IMR-90 (cell line): Measurements from ENCODE around the gene CTCFL. TPM values are rescaled to one million over a fixed set of nuclear protein-coding genes. Genes with fewer than 3 reads are reported as not detected.
A peak's percentile ranks its signal among the peaks of the same experiment; 100 is the strongest.

Source experiments
- ATAC-seq: fragments of 200-7000 bp; cut with Tn5 transposase; 2 replicates; pipeline ENCODE4 v1.9.1; 2020; ENCODE audit warnings: low read depth, mild to moderate bottlenecking, moderate library complexity
- BruUV-seq: library from RNA; stranded (reverse); fragments of 400-500 nt; replicated peaks from 2 replicates; lab custom pipeline; 2021; lab: Mats Ljungman, UMichigan
- CTCF ChIA-PET: fragments of 300-600 bp; formaldehyde crosslinking; extraction: SDS; loops from one replicate; lab custom pipeline; 2021; ENCODE audit warnings: antibody characterized with exemption; lab: Yijun Ruan, JAX
- POLR2A ChIA-PET: fragments of 300-600 bp; sonication (Branson Sonifier 250); formaldehyde crosslinking; loops from one replicate; lab custom pipeline; 2022; ENCODE audit warnings: antibody characterized with exemption; ENCODE audit not compliant: unreplicated experiment; lab: Charles Lee
- DNase-seq: peaks from one replicate; pipeline ENCODE4 v3.0.0; 2013
- H2AFZ ChIP-seq: replicated peaks from 2 replicates; pipeline ENCODE3; 2013; ENCODE audit warnings: low read length, mild to moderate bottlenecking; ENCODE audit not compliant: poor library complexity
- H2AK5ac ChIP-seq: 2 replicates; pipeline ENCODE4 v1.6.1; 2013; ENCODE audit warnings: low read depth, low read length, inconsistent platforms
- H2AK9ac ChIP-seq: replicated peaks from 2 replicates; pipeline ENCODE3; 2013; ENCODE audit warnings: mild to moderate bottlenecking, low read depth, low read length, moderate library complexity; ENCODE audit not compliant: poor library complexity
- H2BK120ac ChIP-seq: 2 replicates; pipeline ENCODE4 v1.6.1; 2013; ENCODE audit warnings: low read depth, low read length, inconsistent platforms
- H2BK15ac ChIP-seq: 3 replicates; pipeline ENCODE4 v1.6.1; 2013; ENCODE audit warnings: low read depth, low read length, inconsistent platforms
- H2BK20ac ChIP-seq: 2 replicates; pipeline ENCODE4 v1.6.1; 2013; ENCODE audit warnings: low read depth, mild to moderate bottlenecking, inconsistent platforms, low read length, moderate library complexity
- H2BK5ac ChIP-seq: 2 replicates; pipeline ENCODE4 v1.6.1; 2013; ENCODE audit warnings: mild to moderate bottlenecking, low read depth, low read length, inconsistent platforms; ENCODE audit not compliant: poor library complexity, severe bottlenecking
- H3K14ac ChIP-seq: replicated peaks from 2 replicates; pipeline ENCODE4 v1.6.1; 2013; ENCODE audit warnings: low read depth, low read length, inconsistent platforms
- H3K18ac ChIP-seq: 2 replicates; pipeline ENCODE4 v1.6.1; 2013; ENCODE audit warnings: low read depth, low read length, control low read depth
- H3K23ac ChIP-seq: 2 replicates; pipeline ENCODE4 v1.6.1; 2013; ENCODE audit warnings: low read depth, low read length, inconsistent platforms
- H3K27ac ChIP-seq: 2 replicates; pipeline ENCODE4 v1.5.1; 2013; ENCODE audit warnings: mild to moderate bottlenecking, control low read depth, low read length; ENCODE audit not compliant: insufficient read depth
- H3K27me3 ChIP-seq: 2 replicates; pipeline ENCODE4 v1.6.1; 2013; ENCODE audit warnings: low read length; ENCODE audit not compliant: control insufficient read depth, insufficient read depth
- H3K36me3 ChIP-seq: 2 replicates; pipeline ENCODE4 v1.6.1; 2013; ENCODE audit warnings: low read length, mixed read lengths; ENCODE audit not compliant: control insufficient read depth, insufficient read depth
- H3K4ac ChIP-seq: 2 replicates; pipeline ENCODE4 v1.6.1; 2013; ENCODE audit warnings: low read depth, low read length, inconsistent platforms
- H3K4me1 ChIP-seq: 2 replicates; pipeline ENCODE4 v1.6.1; 2013; ENCODE audit warnings: low read length, mixed read lengths; ENCODE audit not compliant: control insufficient read depth, insufficient read depth
- H3K4me2 ChIP-seq: 2 replicates; pipeline ENCODE4 v1.6.1; 2013; ENCODE audit warnings: low read depth, mild to moderate bottlenecking, control low read depth, low read length, moderate library complexity
- H3K4me3 ChIP-seq: 2 replicates; pipeline ENCODE4 v1.5.1; 2013; ENCODE audit warnings: low read depth, mild to moderate bottlenecking, control low read depth, low read length, moderate library complexity; ENCODE audit not compliant: insufficient read depth
- H3K56ac ChIP-seq: 2 replicates; pipeline ENCODE4 v1.6.1; 2013; ENCODE audit warnings: low read length, inconsistent platforms; ENCODE audit not compliant: insufficient read depth; ENCODE audit errors: extremely low read depth
- H3K79me1 ChIP-seq, 2 experiments: 2 replicates each; pipeline ENCODE4 v1.6.1; 2013; ENCODE audit warnings: low read length in 2 of 2, inconsistent platforms in 1 of 2, low read depth in 1 of 2
- H3K9ac ChIP-seq: 2 replicates; pipeline ENCODE4 v1.6.1; 2013; ENCODE audit warnings: low read depth, low read length, control low read depth
- H3K9me1 ChIP-seq: 2 replicates; pipeline ENCODE4 v1.6.1; 2013; ENCODE audit warnings: low read length, inconsistent platforms; ENCODE audit not compliant: insufficient read depth
- H3K9me3 ChIP-seq: 2 replicates; pipeline ENCODE4 v1.6.1; 2013; ENCODE audit warnings: low read length; ENCODE audit not compliant: control insufficient read depth, insufficient read depth
- H4K20me1 ChIP-seq: 2 replicates; pipeline ENCODE4 v1.6.1; 2013; ENCODE audit warnings: low read length, inconsistent platforms; ENCODE audit not compliant: insufficient read depth
- H4K5ac ChIP-seq: 2 replicates; pipeline ENCODE4 v1.6.1; 2013; ENCODE audit warnings: mild to moderate bottlenecking, low read depth, low read length, control low read depth
- H4K8ac ChIP-seq, 2 experiments: 2 replicates each; pipeline ENCODE4 v1.6.1; 2013; ENCODE audit warnings: low read depth in 2 of 2, low read length in 2 of 2, control low read depth in 1 of 2, inconsistent platforms in 1 of 2
- H4K91ac ChIP-seq: 2 replicates; pipeline ENCODE4 v1.6.1; 2013; ENCODE audit warnings: low read depth, low read length, inconsistent platforms; ENCODE audit not compliant: insufficient read depth
- BHLHE40 ChIP-seq: fragments of 150-350 bp; IDR thresholded peaks from 2 replicates; pipeline ENCODE4 v1.6.1; 2016; ENCODE audit warnings: mild to moderate bottlenecking, low read depth, low read length
- CEBPB ChIP-seq: IDR thresholded peaks from 2 replicates; pipeline ENCODE4 v1.6.1; 2012; ENCODE audit warnings: low read depth, low read length, improper control_type of control experiment
- CHD1 ChIP-seq: IDR thresholded peaks from 2 replicates; pipeline ENCODE4 v1.6.1; 2012; ENCODE audit warnings: low read depth, low read length, improper control_type of control experiment
- CTCF ChIP-seq: conservative IDR thresholded peaks from 2 replicates; pipeline ENCODE4 v1.5.1; 2012; ENCODE audit warnings: mild to moderate bottlenecking, low read depth, low read length, improper control_type of control experiment
- ELK1 ChIP-seq: fragments of 150-350 bp; IDR thresholded peaks from 2 replicates; pipeline ENCODE4 v1.6.1; 2016; ENCODE audit warnings: low read depth, mild to moderate bottlenecking, low read length, moderate library complexity, borderline replicate concordance
- FOS ChIP-seq: fragments of 150-350 bp; IDR thresholded peaks from 2 replicates; pipeline ENCODE4 v1.6.1; 2016; ENCODE audit warnings: low read depth, low read length
- MAFK ChIP-seq: IDR thresholded peaks from 2 replicates; pipeline ENCODE4 v1.6.1; 2012; ENCODE audit warnings: low read depth, low read length, improper control_type of control experiment
- MAZ ChIP-seq: IDR thresholded peaks from 2 replicates; pipeline ENCODE4 v1.6.1; 2012; ENCODE audit warnings: low read depth, mild to moderate bottlenecking, low read length, improper control_type of control experiment, moderate library complexity, borderline replicate concordance
- MXI1 ChIP-seq: IDR thresholded peaks from 2 replicates; pipeline ENCODE4 v1.6.1; 2012; ENCODE audit warnings: low read depth, mild to moderate bottlenecking, low read length, moderate library complexity, borderline replicate concordance
- NFE2L2 ChIP-seq: fragments of 150-350 bp; IDR thresholded peaks from 2 replicates; pipeline ENCODE4 v1.6.1; 2016; ENCODE audit warnings: low read depth, mild to moderate bottlenecking, low read length
- POLR2A ChIP-seq: IDR thresholded peaks from 2 replicates; pipeline ENCODE4 v1.6.1; 2012; ENCODE audit warnings: mild to moderate bottlenecking, low read depth, low read length
- RAD21 ChIP-seq: IDR thresholded peaks from 2 replicates; pipeline ENCODE4 v1.6.1; 2012; ENCODE audit warnings: low read length, improper control_type of control experiment
- RCOR1 ChIP-seq: IDR thresholded peaks from 2 replicates; pipeline ENCODE4 v1.6.1; 2012; ENCODE audit warnings: mild to moderate bottlenecking, low read length, improper control_type of control experiment; ENCODE audit not compliant: insufficient replicate concordance
- RFX5 ChIP-seq: IDR thresholded peaks from 2 replicates; pipeline ENCODE4 v1.8.0; 2012; ENCODE audit warnings: low read depth, mild to moderate bottlenecking, low read length, moderate library complexity
- SMC3 ChIP-seq: fragments of 150-350 bp; IDR thresholded peaks from 2 replicates; pipeline ENCODE4 v1.6.1; 2016; ENCODE audit warnings: low read depth, mild to moderate bottlenecking, antibody characterized with exemption, low read length, moderate library complexity
- USF2 ChIP-seq: fragments of 150-350 bp; IDR thresholded peaks from 2 replicates; pipeline ENCODE4 v1.6.1; 2017; ENCODE audit warnings: mild to moderate bottlenecking, antibody characterized with exemption, low read length, low read depth
- WGBS, 2 experiments: methylation state at CpG; one replicate each; pipeline versions ENCODE4 v1.1.5 to v1.1.7; 2013; ENCODE audit warnings: missing lambda C conversion rate in 2 of 2; ENCODE audit not compliant: insufficient read length in 1 of 2; ENCODE audit errors: extremely low coverage in 2 of 2; 5-methylcytosine and 5-hydroxymethylcytosine counted together
- dilution Hi-C: fragments of 300-500 bp; cut with HindIII; formaldehyde crosslinking; loops from one replicate; pipeline ENCODE4 v1.14.3; 2018; ENCODE audit warnings: low sequenced_read_pairs; ENCODE audit not compliant: unreplicated experiment
- in situ Hi-C: fragments of 300-500 bp; cut with MboI; formaldehyde crosslinking; loops from 3 replicates; pipeline ENCODE4 v1.14.3; 2019; ENCODE audit warnings: low sequenced_read_pairs, inconsistent platforms, mixed read lengths
- intact Hi-C: fragments of 100-400 bp; cut with micrococcal nuclease; formaldehyde crosslinking; loops from 2 replicates; pipeline ENCODE4 v1.10.0; 2022
- polyA plus RNA-seq, 3 experiments: library from polyadenylated mRNA; depleted of rRNA; stranded (reverse); fragments of >200 nt; gene quantifications; 2 replicates each; pipeline ENCODE4 v1.2.3, GENCODE V29; 2012; ENCODE audit warnings: low replicate concordance in 1 of 3
- total RNA-seq: library from RNA; depleted of rRNA; stranded (reverse); fragments of >200 nt; gene quantifications from 2 replicates; pipeline ENCODE4 v1.2.3, GENCODE V29; 2012

The CTCFL gene
- total and polyA plus RNA-seq, 2 of the 4 experiments (the other 2 are of a cell fraction), result not detected

- Histone ChIP-seq H3K9me1 (no peaks in the 10 kb centered on the region), H4K20me1 (no peaks in the 10 kb centered on the region), H3K14ac (no peak overlapping the region), H3K27me3 (peaks cover 6% of the 10 kb centered on the region), H2BK120ac (no peak overlapping the region), H3K9ac (no peak overlapping the region), H3K36me3 (no peaks in the 10 kb centered on the region), H3K9me3 (no peaks in the 10 kb centered on the region), H3K4ac (no peak overlapping the region), H2AK9ac (no peak overlapping the region), H2AFZ (no peak overlapping the region), H3K18ac (no peak overlapping the region), H2BK5ac (no peak overlapping the region), H3K23ac (no peak overlapping the region), H4K5ac (no peak overlapping the region), H3K79me1 (no peaks in the 10 kb centered on the region), H2BK15ac (no peak overlapping the region), H3K4me1 (no peaks in the 10 kb centered on the region), H3K27ac (no peak overlapping the region), H4K91ac (no peak overlapping the region), H2BK20ac (no peak overlapping the region), H3K4me2 (no peak overlapping the region), H3K56ac (no peak overlapping the region), H3K4me3 (no peak overlapping the region), H2AK5ac (no peak overlapping the region), H4K8ac (no peak overlapping the region)
- intact Hi-C loops (no loop called here), in situ Hi-C loops (no loop called here), dilution Hi-C loops (no loop called here)
- TF ChIP-seq MAFK (no peak), RFX5 (no peak), NFE2L2 (no peak), RCOR1 (no peak), USF2 (no peak), ELK1 (no peak), CTCF (no peak), SMC3 (no peak), MAZ (no peak), MXI1 (no peak), POLR2A (no peak), CEBPB (no peak), CHD1 (no peak), FOS (no peak), RAD21 (no peak), BHLHE40 (no peak)
- BruUV-seq, result no TSS peak
- ChIA-PET CTCF (no interaction called here), POLR2A (no interaction called here)
- ATAC-seq, result no peak
- WGBS, 2 experiments, result 35% methylated on average over 2 of the region's 8 CpGs; no CpG with 5 or more reads in 1 of the 2 experiments
- peak; percentile 13 for DNase-seq
Observed at GRCh38 chr20:57546956-57547649, 22.2 kb upstream of the CTCFL start.
